ENCODE results near the gene WWC1.

Gene WWC1

GRCh38 chr5:168417731-168418429 is 126.4 kb downstream of the WWC1 start:
- no peak for TF ChIP-seq CTCF (IDR thresholded peaks at IDR 0.05; ENCODE audit: control extremely low read depth, extremely low read depth, low read depth, missing control alignments)
- ChIA-PET POLR2A (no interaction called here), CTCF (interaction anchor here (1.5 kb wide), 1 partner anchor 13 kb away, joined by 3 read pairs; no protein-coding TSS in a partner anchor)
- no peak for DNase-seq (ENCODE audit: extremely low spot score)

GRCh38 chr5:168420461-168420860 is 129.0 kb downstream of the WWC1 start:
- POLR2A ChIA-PET = no interaction called here
- no peak for DNase-seq (ENCODE audit: extremely low spot score)
- TF ChIP-seq CTCF (IDR thresholded peaks at IDR 0.05; ENCODE audit: control extremely low read depth, extremely low read depth, low read depth, missing control alignments) = no peak
- CTCF ChIA-PET = interaction anchor here (1.5 kb wide), 1 partner anchor 28 kb away, joined by 4 read pairs; no protein-coding TSS in a partner anchor

- POLR2A ChIA-PET = no interaction called here
- DNase-seq (ENCODE audit: extremely low spot score) = no peak
- no peak for TF ChIP-seq CTCF (IDR thresholded peaks at IDR 0.05; ENCODE audit: control extremely low read depth, extremely low read depth, low read depth, missing control alignments)
- CTCF ChIA-PET = interaction anchor here (0.8 kb wide), 1 partner anchor 10 kb away, joined by 7 read pairs; no protein-coding TSS in a partner anchor
Observed at GRCh38 chr5:168422431-168422830, 131.0 kb downstream of the WWC1 start.

DNA sequence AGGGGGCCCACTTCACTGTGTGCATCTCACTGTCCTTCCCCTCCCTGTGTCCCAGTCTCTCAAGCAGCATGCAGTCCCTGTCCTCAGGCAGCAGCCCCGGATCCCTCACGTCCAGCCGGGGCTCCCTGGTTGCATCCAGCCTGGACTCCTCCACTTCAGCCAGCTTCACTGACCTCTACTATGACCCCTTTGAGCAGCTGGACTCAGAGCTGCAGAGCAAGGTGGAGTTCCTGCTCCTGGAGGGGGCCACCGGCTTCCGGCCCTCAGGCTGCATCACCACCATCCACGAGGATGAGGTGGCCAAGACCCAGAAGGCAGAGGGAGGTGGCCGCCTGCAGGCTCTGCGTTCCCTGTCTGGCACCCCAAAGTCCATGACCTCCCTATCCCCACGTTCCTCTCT is 132.0 kb downstream of the WWC1 start:
- no peak for TF ChIP-seq CTCF (IDR thresholded peaks at IDR 0.05; ENCODE audit: control extremely low read depth, extremely low read depth, low read depth, missing control alignments)
- DNase-seq (ENCODE audit: extremely low spot score) = no peak
- CTCF ChIA-PET = no interaction called here
- POLR2A ChIA-PET = no interaction called here

DNA sequence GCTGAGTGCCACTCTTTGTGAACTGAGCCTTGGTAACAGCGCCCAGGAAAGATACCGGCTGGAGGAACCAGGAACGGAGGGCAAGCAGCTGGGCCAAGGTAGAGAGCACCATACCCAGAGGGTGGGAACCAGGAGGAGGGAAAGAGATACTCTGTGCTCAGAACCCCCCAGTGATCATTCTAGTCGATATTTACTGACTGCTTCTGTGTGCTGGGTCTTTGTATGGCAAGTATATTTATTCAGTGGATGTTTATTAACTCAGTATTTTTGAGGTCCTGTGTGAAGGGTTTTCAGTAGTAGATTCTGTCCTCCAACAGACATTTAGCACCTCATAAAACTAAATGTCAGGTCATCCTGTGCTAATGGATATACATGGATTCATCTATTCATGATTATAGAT is 132.5 kb downstream of the WWC1 start:
- ChIA-PET CTCF (no interaction called here), POLR2A (no interaction called here)
- TF ChIP-seq CTCF (IDR thresholded peaks at IDR 0.05; ENCODE audit: control extremely low read depth, extremely low read depth, low read depth, missing control alignments) = no peak
- no peak for DNase-seq (ENCODE audit: extremely low spot score)

- no peak for TF ChIP-seq CTCF (IDR thresholded peaks at IDR 0.05; ENCODE audit: control extremely low read depth, extremely low read depth, low read depth, missing control alignments)
- ChIA-PET POLR2A (no interaction called here), CTCF (no interaction called here)
- no peak for DNase-seq (ENCODE audit: extremely low spot score)
Observed at GRCh38 chr5:168424594-168425323, 133.3 kb downstream of the WWC1 start.

Data from GM10248 (cell line).